Choroid plexus epithelial cell (primary cell): Measurements from ENCODE around the gene CORIN.
A peak's percentile ranks its signal among the peaks of the same experiment; 100 is the strongest.

Source experiments
- DNase-seq: peaks from one replicate; pipeline ENCODE4 v3.0.0-alpha.2; 2010; ENCODE audit warnings: low read depth
- H3K4me3 ChIP-seq: 2 replicates; pipeline ENCODE4 v1.5.1; 2011; ENCODE audit warnings: low read depth, mild to moderate bottlenecking, control low read depth, low read length, moderate library complexity
- CTCF ChIP-seq: conservative IDR thresholded peaks from 2 replicates; pipeline ENCODE4 v1.5.1; 2011; ENCODE audit warnings: low read depth, mild to moderate bottlenecking, control low read depth, inconsistent platforms, low read length, moderate library complexity

Gene CORIN

GRCh38 chr4:47824840-47825239, 13.0 kb downstream of the CORIN start:
- no peak overlapping the region for H3K4me3 ChIP-seq
- TF ChIP-seq CTCF = no peak
- no peak for DNase-seq

- no peak for DNase-seq
- no peak overlapping the region for H3K4me3 ChIP-seq
- no peak for TF ChIP-seq CTCF
These were observed 18.7 kb downstream of the CORIN start for GRCh38 chr4:47819178-47819577.

GRCh38 chr4:47817275-47817674, 20.6 kb downstream of the CORIN start:
- no peak for TF ChIP-seq CTCF
- DNase-seq = no peak
- H3K4me3 ChIP-seq = no peak overlapping the region

- no peak overlapping the region for H3K4me3 ChIP-seq
- TF ChIP-seq CTCF = no peak
- peak; percentile 12 for DNase-seq
These were observed 21.1 kb downstream of the CORIN start for GRCh38 chr4:47816748-47817147.

GRCh38 chr4:47814618-47815295, 23.1 kb downstream of the CORIN start:
- no peak for TF ChIP-seq CTCF
- peak; percentile 62 for DNase-seq
- H3K4me3 ChIP-seq = no peak overlapping the region

- H3K4me3 ChIP-seq = no peak overlapping the region
- TF ChIP-seq CTCF = no peak
- no peak for DNase-seq
These were observed 28.1 kb downstream of the CORIN start for GRCh38 chr4:47809654-47810203.

GRCh38 chr4:47804598-47804997, 33.3 kb downstream of the CORIN start:
- DNase-seq = no peak
- H3K4me3 ChIP-seq = no peak overlapping the region
- TF ChIP-seq CTCF = no peak
